ENCODE data around the gene NAALADL2. TPM values are rescaled to one million over a fixed set of nuclear protein-coding genes. Genes with fewer than 3 reads are reported as not detected.
"Not testable (repeated sequence)": the region's sequence is repeated elsewhere in the genome, so short reads cannot be mapped to it uniquely, and the experiment has no call there.

Gene NAALADL2
- total RNA-seq, 1 donor from 2014 or later: 59.2 TPM

DNA sequence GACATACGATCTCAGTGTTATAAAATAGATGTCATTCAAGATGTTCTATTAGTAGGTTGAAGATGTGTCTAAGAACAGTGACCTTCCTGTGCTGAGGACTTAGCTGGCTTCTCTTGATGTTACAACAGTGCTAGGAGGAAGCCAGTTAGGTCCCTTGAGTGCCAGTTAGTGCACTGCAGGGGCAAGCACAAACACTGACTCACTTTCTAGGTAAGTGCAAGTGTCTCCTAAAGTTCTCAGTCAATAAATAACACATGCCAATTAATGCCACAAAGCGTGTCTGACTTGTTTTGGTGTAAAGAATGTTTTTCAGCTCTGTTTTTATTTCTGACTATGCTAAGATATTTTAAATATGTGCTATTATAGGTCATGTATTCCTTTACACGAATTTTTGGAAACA lies 211.8 kb downstream of the NAALADL2 start:
- no peak for DNase-seq (ENCODE audit: low spot score)

- no peak for DNase-seq (ENCODE audit: low spot score)
Measured at GRCh38 chr3:175073219-175073905, 214.2 kb downstream of the NAALADL2 start.

DNA sequence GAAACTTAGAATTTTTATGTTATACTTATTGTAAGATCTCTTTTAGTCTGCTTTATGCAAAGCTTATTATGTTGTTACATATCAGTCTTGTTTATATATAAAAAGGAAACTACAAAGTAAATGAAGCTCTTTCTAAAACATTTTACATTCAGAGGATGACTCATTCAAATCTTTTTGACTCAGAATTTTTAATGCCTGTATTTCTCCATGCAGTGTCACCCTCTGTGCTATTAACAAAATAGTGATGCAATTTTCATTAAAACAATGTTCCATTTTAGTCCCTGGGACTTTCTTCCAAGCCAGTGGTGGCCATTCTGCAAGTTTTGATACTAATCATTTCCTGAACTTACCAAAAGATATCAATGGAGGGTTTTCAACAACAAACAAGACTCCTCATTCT lies 216.1 kb downstream of the NAALADL2 start:
- no peak for DNase-seq (ENCODE audit: low spot score)

DNA sequence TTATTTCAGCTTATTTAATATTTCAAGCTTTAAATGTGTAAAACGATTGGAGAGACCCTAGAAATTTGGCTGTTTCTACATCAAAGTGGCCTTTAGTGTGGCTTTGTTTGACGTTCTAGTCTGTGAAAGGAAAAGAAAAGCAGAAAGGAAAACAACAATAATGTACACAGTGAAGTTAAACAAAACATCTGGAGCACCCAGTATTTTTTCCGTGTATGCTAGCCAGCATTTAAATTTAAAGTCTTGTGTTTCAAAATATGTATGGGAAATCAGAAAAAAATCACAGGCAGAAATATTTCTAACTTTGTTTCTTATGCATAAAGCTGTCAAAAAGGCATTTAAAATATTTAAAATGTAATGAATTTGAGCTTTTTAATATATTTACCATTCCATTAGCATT lies 218.1 kb downstream of the NAALADL2 start:
- no peak for DNase-seq (ENCODE audit: low spot score)

DNA sequence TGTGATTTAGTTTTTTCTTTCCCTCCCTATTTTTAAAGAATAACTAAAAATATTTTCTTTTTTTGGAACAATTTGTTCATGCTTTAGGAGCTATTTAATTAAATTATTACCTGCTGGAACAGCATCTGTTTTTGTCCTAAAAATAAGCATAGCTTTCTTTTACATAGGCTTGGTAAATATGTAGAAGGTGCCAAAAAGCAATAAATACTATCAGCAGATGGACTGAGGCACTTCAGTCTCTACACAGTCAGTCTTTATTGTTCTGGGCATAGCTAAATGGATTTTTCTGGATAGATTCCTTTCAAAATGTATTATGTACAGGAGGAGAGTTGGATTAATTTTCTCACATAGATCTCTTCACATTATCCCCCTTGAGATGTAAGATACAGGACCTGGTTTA lies 223.5 kb downstream of the NAALADL2 start:
- DNase-seq (ENCODE audit: low spot score): no peak

DNA sequence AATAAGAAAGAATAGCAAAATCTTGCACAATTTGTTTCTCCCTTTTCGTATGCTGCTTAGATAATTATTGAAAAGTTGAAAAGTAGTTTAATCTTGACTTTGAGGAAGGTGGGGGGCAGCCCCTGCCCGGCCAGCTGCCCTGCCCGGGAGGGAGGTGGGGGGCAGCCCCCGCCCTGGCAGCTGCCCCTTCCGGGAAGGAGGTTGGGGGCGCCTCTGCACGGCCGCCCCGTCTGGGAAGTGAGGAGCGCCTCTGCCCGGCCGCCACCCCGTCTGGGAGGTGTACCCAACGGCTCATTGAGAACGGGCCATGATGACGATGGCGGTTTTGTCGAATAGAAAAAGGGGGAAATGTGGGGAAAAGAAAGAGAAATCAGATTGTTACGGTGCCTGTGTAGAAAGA lies 228.0 kb downstream of the NAALADL2 start:
- DNase-seq (ENCODE audit: low spot score): not testable (repeated sequence)

GRCh38 chr3:175088766-175089380 lies 229.7 kb downstream of the NAALADL2 start:
- DNase-seq (ENCODE audit: low spot score): no peak

DNA sequence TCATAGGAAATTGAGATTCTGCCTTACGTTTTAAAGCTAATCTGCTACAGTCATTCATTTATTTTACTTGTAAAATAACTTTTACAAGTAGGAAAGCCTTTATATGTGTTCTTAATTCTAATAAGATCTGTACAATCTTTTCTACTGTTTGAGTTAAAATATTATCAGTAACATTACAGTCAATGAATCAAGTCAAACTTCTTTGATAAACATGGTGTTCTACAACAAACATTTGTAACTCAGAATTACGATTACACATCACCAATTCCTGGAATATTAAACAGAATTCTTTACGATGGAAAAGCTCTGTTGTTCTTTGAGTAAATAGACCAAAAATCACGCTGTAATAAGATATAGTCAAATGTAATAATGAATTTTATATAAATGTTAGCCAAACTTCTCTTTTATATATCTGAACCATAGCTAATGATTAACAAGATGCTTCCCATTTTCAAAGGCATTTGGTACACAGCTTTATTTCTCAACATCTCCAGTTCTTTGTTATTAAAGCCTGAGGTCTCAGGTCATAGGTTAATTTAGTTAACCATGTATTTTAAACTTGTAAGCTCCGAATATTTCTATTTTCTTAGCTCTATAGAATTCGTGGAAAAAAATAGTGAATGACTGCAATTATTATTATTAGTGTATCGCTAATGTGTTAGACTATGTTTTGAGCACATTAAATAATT lies 232.4 kb downstream of the NAALADL2 start:
- DNase-seq (ENCODE audit: low spot score): no peak

- no peak for DNase-seq (ENCODE audit: low spot score)
Measured at GRCh38 chr3:175093748-175094147, 234.6 kb downstream of the NAALADL2 start.

- no peak for DNase-seq (ENCODE audit: low spot score)
Measured at GRCh38 chr3:175094344-175094743, 235.2 kb downstream of the NAALADL2 start.

DNA sequence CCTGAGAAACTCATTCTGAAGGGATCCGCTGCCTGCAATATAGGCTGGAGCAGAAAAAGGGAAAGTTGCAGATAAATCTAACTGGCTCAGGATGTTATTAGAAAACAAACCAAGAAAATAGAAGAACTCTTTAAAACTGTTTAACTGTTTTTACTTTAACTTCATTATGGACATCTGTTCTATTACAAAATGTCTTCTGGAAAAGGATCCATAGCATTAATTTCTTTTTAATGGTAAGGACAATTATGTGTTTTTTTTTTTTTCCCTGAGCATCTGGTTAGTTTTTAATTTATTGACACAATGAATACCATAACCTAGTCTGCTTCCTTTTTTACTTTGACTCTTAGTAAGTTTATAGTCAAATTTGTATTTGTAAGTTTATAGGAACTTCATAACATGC lies 239.5 kb downstream of the NAALADL2 start:
- no peak for DNase-seq (ENCODE audit: low spot score)

DNA sequence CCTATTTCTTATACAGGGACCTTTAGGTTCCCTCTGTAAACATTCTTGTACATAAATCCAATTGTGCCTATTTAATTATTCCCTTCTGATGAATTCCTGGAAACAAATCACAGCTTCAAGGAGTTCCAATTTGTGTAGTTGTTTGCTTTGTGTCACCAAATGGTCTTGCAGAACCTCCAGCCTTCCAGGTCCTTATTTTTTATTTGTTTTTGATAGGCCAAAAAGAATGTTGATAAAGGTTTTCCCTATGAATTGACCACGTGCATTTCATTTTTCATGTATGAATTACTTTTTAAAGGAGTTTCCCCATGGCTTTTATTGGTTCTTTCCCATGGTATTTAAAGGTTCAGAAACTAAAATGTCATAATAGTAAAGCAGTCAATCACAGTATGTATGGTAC lies 243.0 kb downstream of the NAALADL2 start:
- DNase-seq (ENCODE audit: low spot score): no peak

DNA sequence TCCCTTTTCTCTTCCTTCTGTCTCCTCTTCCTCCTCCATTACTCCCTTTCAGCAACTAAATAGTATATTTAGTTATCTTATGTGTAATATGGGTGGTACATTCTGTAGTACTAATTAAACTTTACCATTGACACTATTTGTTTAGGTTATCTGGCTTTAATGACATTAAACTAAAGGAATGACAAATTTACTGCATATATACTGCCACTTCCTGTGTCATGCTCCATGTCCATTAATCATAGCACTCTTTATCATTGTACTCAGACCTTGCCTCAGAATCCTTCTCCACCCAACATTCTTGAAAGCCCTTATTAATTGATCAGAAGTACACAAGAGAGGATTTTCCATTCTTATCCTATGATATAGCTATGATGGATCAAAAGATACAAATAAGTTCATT lies 244.2 kb downstream of the NAALADL2 start:
- no peak for DNase-seq (ENCODE audit: low spot score)

DNA sequence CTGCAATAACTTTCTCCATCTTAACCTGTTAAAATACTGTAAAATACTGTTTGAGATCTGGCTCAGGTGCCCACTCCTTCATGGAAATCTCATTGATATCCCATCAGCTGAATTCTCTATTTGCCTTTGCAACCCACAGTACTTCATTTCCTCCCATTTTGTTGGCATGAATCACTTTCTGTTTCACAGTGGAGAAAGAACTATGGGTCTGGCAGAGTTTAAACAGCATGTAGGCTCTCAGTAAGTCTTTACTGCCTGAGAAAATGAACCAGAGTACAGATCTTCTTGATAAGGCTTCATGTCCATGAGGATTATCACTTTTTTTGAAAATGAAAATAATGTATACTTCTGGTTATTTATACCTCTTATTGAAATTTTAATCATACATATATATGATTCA lies 245.9 kb downstream of the NAALADL2 start:
- DNase-seq (ENCODE audit: low spot score): no peak

DNA sequence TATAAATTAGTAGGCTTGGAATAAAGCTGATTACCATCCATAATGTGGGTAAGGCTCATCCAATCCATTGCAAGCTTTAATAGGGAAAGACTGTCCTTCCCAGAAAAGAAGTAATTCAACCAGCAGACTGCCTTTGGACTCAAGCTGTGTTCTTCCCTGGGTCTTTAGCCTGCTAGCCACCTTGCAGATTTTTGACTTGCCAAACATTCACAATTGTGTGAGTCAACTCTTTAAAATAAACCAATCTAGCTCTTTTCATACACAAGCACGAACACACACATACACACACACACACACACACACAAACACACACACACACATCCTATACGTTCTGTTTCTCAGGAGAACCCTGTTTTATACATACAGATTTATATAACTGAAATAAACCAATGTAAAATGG lies 248.1 kb downstream of the NAALADL2 start:
- DNase-seq (ENCODE audit: low spot score): no peak

DNA sequence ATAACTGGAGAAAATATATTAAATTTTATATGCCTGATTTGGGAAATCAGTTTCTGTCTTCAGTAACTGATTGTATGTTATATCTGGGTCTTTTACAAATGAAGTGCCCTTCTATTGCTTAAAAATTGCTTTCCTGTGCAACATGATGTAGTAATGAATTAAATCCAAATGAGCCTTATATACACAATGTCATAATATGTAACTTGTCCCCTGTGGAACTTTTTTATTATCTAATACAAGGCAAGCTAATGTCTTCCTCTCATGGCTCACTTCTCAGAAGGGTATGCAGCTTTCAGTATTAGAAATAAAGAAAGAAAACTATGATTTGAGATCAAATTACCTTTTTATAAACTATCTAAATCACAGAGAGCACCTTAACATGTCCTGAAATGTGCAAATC lies 248.9 kb downstream of the NAALADL2 start:
- no peak for DNase-seq (ENCODE audit: low spot score)

DNA sequence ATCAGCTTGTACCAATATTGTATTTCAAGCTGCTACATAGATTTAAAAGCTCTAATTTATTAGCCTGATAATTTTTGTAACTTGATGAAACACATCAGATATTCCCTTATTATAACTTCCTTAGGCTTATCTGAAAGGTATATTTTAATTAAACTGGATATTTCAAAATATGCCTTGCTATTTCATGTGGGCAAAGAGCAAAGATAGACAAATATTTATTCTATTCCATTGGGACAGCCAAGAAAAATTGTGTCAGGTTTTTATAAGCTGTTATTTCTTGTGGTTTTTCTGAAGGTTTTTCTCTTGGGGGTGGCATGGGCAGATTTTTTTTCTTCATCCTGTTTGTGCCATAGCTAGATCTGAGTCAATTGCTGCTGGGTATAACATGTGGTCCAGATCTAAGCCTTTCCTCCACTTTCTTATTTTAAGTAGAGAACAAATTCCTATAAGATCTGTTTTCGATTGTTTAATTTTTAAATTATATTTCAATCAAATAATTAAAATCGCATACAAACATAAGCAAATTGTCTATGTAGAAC lies 249.5 kb downstream of the NAALADL2 start:
- no peak for DNase-seq (ENCODE audit: low spot score)

- no peak for DNase-seq (ENCODE audit: low spot score)
Measured at GRCh38 chr3:175111036-175111435, 251.9 kb downstream of the NAALADL2 start.

DNA sequence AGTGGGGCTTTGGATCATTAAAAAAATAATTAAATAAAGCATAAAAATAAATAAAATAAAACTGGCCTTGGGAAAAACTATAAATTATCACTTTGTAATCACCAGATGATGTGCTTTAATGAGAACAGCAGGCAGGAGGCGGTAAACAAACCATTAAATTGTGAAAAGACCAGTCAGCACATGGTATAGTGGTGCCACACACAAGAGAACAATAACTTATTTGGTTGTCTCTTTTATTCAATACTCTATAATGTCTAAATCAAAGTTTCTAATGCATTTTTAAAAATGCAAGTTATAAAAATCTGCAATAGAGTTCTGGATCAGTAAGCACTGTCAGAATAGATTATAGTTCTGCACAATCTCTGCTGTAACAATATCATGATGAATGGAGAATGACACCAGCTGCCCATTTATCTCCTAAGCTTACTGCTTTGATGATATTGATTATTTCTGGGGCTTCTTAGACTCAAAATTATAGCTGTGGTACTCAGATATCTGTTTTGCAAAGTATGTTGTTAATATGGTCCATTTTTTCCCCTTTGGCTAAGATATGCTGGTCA lies 259.3 kb downstream of the NAALADL2 start:
- no peak for DNase-seq (ENCODE audit: low spot score)

- DNase-seq (ENCODE audit: low spot score): no peak
Measured at GRCh38 chr3:175121225-175121624, 262.1 kb downstream of the NAALADL2 start.

- DNase-seq (ENCODE audit: low spot score): no peak
Measured at GRCh38 chr3:175127075-175127662, 268.0 kb downstream of the NAALADL2 start.

GRCh38 chr3:175129126-175129525 lies 270.0 kb downstream of the NAALADL2 start:
- DNase-seq (ENCODE audit: low spot score): no peak
